NCI-H2081 (cell line): ENCODE results near the gene MT1B.
A peak's percentile ranks its signal among the peaks of the same experiment; 100 is the strongest.

Experiments
- DNase-seq, 2 experiments: peaks; one replicate each; lab custom pipeline; 2025; lab: John Stamatoyannopoulos, UW

The MT1B gene

GRCh38 chr16:56651586-56651985 is at the start of gene MT1B:
Gene MT1B (plus strand): TSS chr16:56651886. CDS start chr16:56651954, 68 bp downstream.
- no peak for DNase-seq

- DNase-seq = peak; percentile 15 to 16
Observed at GRCh38 chr16:56603589-56603988, 48.1 kb upstream of the MT1B start.

- no peak for DNase-seq
Observed at GRCh38 chr16:56604966-56605365, 46.7 kb upstream of the MT1B start.

DNA sequence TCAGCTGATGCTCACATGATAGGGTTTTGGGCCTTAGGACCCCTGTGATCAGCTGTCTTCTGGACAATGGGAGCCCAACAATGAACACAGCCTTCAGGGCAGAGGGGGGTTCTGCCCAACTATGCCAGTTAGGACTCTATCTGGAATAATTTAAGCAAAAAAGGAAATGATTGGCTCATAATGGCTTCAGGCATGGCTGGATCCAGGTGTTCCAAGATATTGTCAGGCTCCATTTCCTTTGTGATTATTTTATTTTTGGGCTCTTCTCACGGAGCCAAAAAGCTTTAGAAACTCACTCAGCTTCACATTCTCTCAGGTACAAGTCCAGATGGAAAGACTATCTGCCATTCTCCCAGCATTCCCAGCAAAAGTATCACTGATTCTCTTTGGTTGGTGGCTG is 46.2 kb upstream of the MT1B start:
- no peak for DNase-seq

DNA sequence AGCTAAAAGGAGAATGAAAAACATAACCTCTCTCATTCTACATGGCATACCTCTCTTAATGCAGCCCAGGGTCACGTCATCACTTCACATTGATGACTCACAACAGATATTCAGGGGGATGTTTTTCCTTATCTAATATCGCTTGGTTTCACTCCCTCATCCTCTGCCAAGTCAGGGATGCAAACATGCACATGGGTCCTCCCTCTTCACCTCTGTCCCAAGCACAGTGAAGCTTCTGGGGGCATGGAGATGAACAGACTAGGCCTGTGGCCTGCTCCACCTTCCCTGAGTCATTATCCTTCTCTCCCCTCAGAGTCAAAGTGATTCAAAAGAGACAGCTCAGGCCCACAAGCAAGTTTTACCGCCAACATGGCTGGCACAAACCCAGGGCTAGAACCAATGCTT is 45.6 kb upstream of the MT1B start:
- no peak for DNase-seq

- no peak for DNase-seq
Observed at GRCh38 chr16:56606476-56607108, 45.1 kb upstream of the MT1B start.

- no peak for DNase-seq
Observed at GRCh38 chr16:56607109-56607618, 44.5 kb upstream of the MT1B start.

DNA sequence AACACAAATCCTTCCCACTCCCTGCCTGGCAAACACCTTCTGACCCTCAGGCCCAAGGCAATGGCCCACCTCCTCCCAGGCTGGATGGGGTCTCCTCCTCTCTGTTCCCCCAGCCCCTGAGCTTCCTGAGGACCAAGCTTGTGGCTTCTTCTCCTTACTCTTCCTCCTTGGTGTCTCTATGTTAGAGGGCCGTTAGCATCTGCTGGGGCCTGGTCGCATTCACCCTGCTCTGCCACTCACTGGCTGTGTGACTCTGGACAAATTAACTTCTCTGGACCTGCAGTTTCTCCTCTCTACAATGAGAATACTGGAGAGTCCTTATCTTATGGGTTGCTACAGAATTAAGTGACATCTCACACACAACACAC is 44.0 kb upstream of the MT1B start:
- no peak for DNase-seq

- peak; percentile 77 to 85 for DNase-seq
Observed at GRCh38 chr16:56608043-56608875, 43.4 kb upstream of the MT1B start, which contains the start of gene MT2A. Gene MT2A (plus strand): TSS chr16:56608584. CDS start chr16:56608656, 72 bp downstream.

GRCh38 chr16:56608876-56609462 is 42.7 kb upstream of the MT1B start:
- no peak for DNase-seq

- peak in 1 of 2 experiments; percentile 14 for DNase-seq
Observed at GRCh38 chr16:56609463-56609921, 42.2 kb upstream of the MT1B start.

- no peak for DNase-seq
Observed at GRCh38 chr16:56610017-56610608, 41.6 kb upstream of the MT1B start.

DNA sequence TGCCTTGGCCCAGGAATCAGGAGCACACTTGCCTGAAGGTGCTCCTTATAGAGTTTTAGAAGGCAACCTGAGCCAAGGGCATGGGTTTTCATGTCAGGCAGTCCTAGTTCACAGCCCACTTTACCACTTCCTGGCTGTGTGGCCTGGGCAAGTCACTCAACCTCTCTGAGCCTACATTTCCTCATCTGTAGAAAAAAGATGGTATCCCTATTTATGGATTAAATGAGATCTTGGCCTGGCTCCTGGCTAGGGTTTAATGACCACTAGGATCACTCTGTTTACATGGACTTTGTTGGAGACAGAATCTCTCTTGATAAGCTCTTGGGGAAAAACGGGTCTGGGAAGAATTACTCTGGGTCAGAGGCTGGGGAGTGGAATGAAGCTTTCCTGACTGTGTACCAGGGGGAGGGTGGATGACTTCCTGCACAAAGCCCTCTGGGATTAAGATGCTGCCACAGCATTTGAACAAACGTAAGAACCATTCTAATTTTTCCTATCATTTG is 41.0 kb upstream of the MT1B start:
- no peak for DNase-seq

GRCh38 chr16:56611281-56611833 is 40.3 kb upstream of the MT1B start:
- DNase-seq = no peak

DNA sequence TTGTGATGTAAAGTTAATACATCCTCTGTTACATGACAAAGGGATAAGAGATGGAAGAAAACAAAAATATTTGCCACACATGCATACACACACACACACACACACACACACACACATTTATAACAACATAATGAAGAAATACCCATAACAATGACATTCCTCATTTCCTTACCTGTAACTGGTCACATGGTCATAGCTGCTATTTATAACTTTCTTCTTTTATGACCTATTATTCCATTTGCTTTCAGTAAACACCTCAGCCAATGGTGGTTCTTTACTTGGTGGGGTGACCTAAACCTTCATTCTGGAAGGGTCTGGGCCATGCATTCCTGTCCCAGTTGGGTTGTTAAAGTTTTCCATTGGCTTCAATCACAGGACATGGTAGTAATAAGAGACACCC is 38.0 kb upstream of the MT1B start:
- DNase-seq = no peak

DNA sequence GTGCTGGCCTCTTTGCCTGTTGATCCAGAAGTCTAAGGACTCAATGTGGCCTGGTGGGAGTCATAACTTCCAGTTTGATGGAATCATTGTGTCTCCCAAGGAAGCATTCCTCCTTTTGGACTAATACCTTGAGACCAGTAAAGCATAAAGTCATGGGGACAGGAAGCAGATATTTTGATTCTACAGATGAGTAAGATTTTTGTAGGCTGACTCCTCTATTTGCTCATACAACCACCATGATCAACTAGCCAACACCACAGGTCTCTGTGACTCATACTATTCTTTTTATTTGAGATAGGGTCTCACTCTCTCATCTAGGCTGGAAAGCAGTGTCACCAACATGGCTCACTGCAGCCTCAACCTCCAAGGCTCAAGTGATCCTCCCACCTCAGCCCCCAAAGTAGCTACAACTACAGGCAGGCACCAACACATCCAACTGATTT is 37.1 kb upstream of the MT1B start:
- no peak for DNase-seq

- no peak for DNase-seq
Observed at GRCh38 chr16:56615353-56615752, 36.3 kb upstream of the MT1B start.

- DNase-seq = no peak
Observed at GRCh38 chr16:56616608-56617211, 35.0 kb upstream of the MT1B start.

- no peak for DNase-seq
Observed at GRCh38 chr16:56617212-56618085, 34.2 kb upstream of the MT1B start.

DNA sequence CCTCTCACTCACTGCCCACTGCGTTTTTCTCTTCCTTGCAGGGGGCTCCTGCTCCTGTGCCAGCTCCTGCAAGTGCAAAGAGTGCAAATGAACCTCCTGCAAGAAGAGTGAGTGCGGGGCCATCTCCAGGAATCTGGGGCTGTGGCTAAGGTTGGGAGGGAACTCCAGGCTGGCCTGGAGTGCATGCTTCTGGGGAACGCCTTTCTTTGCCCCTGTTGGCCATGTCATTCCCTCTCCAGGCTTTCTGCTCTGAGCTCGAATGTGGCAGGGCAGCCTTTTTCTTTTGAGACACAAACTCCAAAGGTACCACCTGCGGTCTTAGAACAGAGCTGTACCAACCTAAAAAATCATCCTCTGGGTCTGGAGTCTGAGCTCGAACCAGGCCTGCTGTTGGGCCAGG is 33.5 kb upstream of the MT1B start:
- DNase-seq = no peak
